IPS-18c (cell line): ENCODE measurements around the gene GOLPH3.
"Not testable (repeated sequence)": the region's sequence is repeated elsewhere in the genome, so short reads cannot be mapped to it uniquely, and the experiment has no call there.

Experiments
- H3K4me3 ChIP-seq: 2 replicates; pipeline ENCODE4 v1.7.0; 2013; ENCODE audit warnings: low read depth, mild to moderate bottlenecking, low read length, moderate library complexity; ENCODE audit not compliant: insufficient read depth
- H3K9me3 ChIP-seq: one replicate; pipeline ENCODE4 v1.6.1; 2013; ENCODE audit warnings: mild to moderate bottlenecking, low read length, moderate library complexity; ENCODE audit not compliant: control insufficient read depth, insufficient read depth

The GOLPH3 gene

GRCh38 chr5:32174011-32174870, at the start of gene GOLPH3:
Gene GOLPH3 (minus strand): TSS chr5:32174319. CDS start chr5:32174034, 285 bp downstream.
- H3K4me3 ChIP-seq, result peak within 1 kb of the TSS; percentile 95
- H3K9me3 ChIP-seq, result no peaks in the 10 kb centered on the region

GRCh38 chr5:32222723-32223470, 48.8 kb upstream of the GOLPH3 start:
- no peak overlapping the region for H3K4me3 ChIP-seq
- H3K9me3 ChIP-seq, result no peaks in the 10 kb centered on the region

GRCh38 chr5:32217886-32218396, 43.8 kb upstream of the GOLPH3 start:
- Histone ChIP-seq H3K4me3 (no peak overlapping the region), H3K9me3 (no peaks in the 10 kb centered on the region)

GRCh38 chr5:32214344-32214743, 40.2 kb upstream of the GOLPH3 start:
- not testable (repeated sequence) for H3K4me3 ChIP-seq, H3K9me3 ChIP-seq

- no peak overlapping the region for H3K4me3 ChIP-seq
- H3K9me3 ChIP-seq, result peaks cover 7% of the 10 kb centered on the region
Measured at GRCh38 chr5:32210151-32210550, 36.0 kb upstream of the GOLPH3 start.

- not testable (repeated sequence) for H3K4me3 ChIP-seq, H3K9me3 ChIP-seq
Measured at GRCh38 chr5:32208837-32209236, 34.7 kb upstream of the GOLPH3 start.

- H3K4me3 ChIP-seq, result no peak overlapping the region
- H3K9me3 ChIP-seq, result peaks cover 7% of the 10 kb centered on the region
Measured at GRCh38 chr5:32207355-32207634, 33.2 kb upstream of the GOLPH3 start.

- Histone ChIP-seq H3K4me3 (no peak overlapping the region), H3K9me3 (peaks cover 7% of the 10 kb centered on the region)
Measured at GRCh38 chr5:32206509-32207354, 32.6 kb upstream of the GOLPH3 start.

GRCh38 chr5:32206053-32206452, 31.9 kb upstream of the GOLPH3 start:
- Histone ChIP-seq H3K4me3 (no peak overlapping the region), H3K9me3 (peaks cover 7% of the 10 kb centered on the region)

- H3K9me3 ChIP-seq, result peaks cover 8% of the 10 kb centered on the region
- no peak overlapping the region for H3K4me3 ChIP-seq
Measured at GRCh38 chr5:32202394-32202793, 28.3 kb upstream of the GOLPH3 start.

GRCh38 chr5:32201122-32201753, 27.1 kb upstream of the GOLPH3 start:
- peaks cover 2% of the 10 kb centered on the region for H3K9me3 ChIP-seq
- no peak overlapping the region for H3K4me3 ChIP-seq

- peaks cover 2% of the 10 kb centered on the region for H3K9me3 ChIP-seq
- no peak overlapping the region for H3K4me3 ChIP-seq
Measured at GRCh38 chr5:32197032-32197431, 22.9 kb upstream of the GOLPH3 start.

GRCh38 chr5:32195265-32195664, 21.1 kb upstream of the GOLPH3 start:
- Histone ChIP-seq H3K9me3 (peaks cover 2% of the 10 kb centered on the region), H3K4me3 (no peak overlapping the region)

GRCh38 chr5:32193591-32193990, 19.5 kb upstream of the GOLPH3 start:
- peaks cover 2% of the 10 kb centered on the region for H3K9me3 ChIP-seq
- no peak overlapping the region for H3K4me3 ChIP-seq

GRCh38 chr5:32190095-32190494, 16.0 kb upstream of the GOLPH3 start:
- Histone ChIP-seq H3K4me3 (no peak overlapping the region), H3K9me3 (peaks cover 2% of the 10 kb centered on the region)

GRCh38 chr5:32187675-32188074, 13.6 kb upstream of the GOLPH3 start:
- Histone ChIP-seq H3K4me3 (no peak overlapping the region), H3K9me3 (peaks cover 4% of the 10 kb centered on the region)

- no peak overlapping the region for H3K4me3 ChIP-seq
Measured at GRCh38 chr5:32182463-32183063, 8.4 kb upstream of the GOLPH3 start.

More at GRCh38 chr5:32182463-32183063, 8.4 kb upstream of the GOLPH3 start:
- peaks cover 4% of the 10 kb centered on the region for H3K9me3 ChIP-seq
